CD8-positive, alpha-beta memory T cell (primary cell): ENCODE results near the gene KRTAP4-3. TPM values are rescaled to one million over a fixed set of nuclear protein-coding genes. Genes with fewer than 3 reads are reported as not detected.
"Not testable (repeated sequence)": the region's sequence is repeated elsewhere in the genome, so short reads cannot be mapped to it uniquely, and the experiment has no call there.

Source experiments
- CTCF ChIA-PET: fragments of 350-600 bp; sonication (Branson Sonifier 250); formaldehyde crosslinking; loops from one replicate; lab custom pipeline; 2021; ENCODE audit warnings: antibody characterized with exemption; lab: Charles Lee
- POLR2A ChIA-PET: fragments of 350-600 bp; sonication (Branson Sonifier 250); formaldehyde crosslinking; loops from one replicate; lab custom pipeline; 2021; ENCODE audit warnings: antibody characterized with exemption; lab: Charles Lee
- DNase-seq, 5 donors: peaks; one replicate each; pipeline versions ENCODE4 v3.0.0 to v3.0.0-alpha.2; 2020 to 2022; ENCODE audit warnings: mixed read lengths in 1 of 5
- H3K27ac ChIP-seq: one replicate; pipeline ENCODE4 v1.7.0; 2013; ENCODE audit warnings: low read depth, mild to moderate bottlenecking, low read length, moderate library complexity
- H3K27me3 ChIP-seq: 2 replicates; pipeline ENCODE4 v1.7.0; 2013; ENCODE audit warnings: low read length, mild to moderate bottlenecking; ENCODE audit not compliant: insufficient read depth, poor library complexity, severe bottlenecking
- H3K36me3 ChIP-seq: 2 replicates; pipeline ENCODE4 v1.7.0; 2013; ENCODE audit warnings: mild to moderate bottlenecking, low read length, moderate library complexity; ENCODE audit not compliant: insufficient read depth
- H3K4me1 ChIP-seq: 2 replicates; pipeline ENCODE4 v1.7.0; 2013; ENCODE audit warnings: mild to moderate bottlenecking, low read length, moderate library complexity; ENCODE audit not compliant: insufficient read depth
- H3K4me3 ChIP-seq: 2 replicates; pipeline ENCODE4 v1.7.0; 2013; ENCODE audit warnings: mild to moderate bottlenecking, low read length
- H3K9me3 ChIP-seq: 2 replicates; pipeline ENCODE4 v1.7.0; 2013; ENCODE audit warnings: mild to moderate bottlenecking, low read length
- H3K27ac Mint-ChIP-seq, 8 donors: one replicate each; pipeline ENCODE4 v1.8.0; 2020 to 2021; ENCODE audit warnings: mixed read lengths in 8 of 8, mild to moderate bottlenecking in 6 of 8, inconsistent platforms in 3 of 8, moderate library complexity in 3 of 8
- H3K27me3 Mint-ChIP-seq, 2 donors: one replicate each; pipeline ENCODE4 v1.8.0; 2020 to 2021; ENCODE audit warnings: mixed read lengths in 2 of 2, mild to moderate bottlenecking in 1 of 2, moderate library complexity in 1 of 2
- H3K36me3 Mint-ChIP-seq, 3 donors: one replicate each; pipeline ENCODE4 v1.8.0; 2020 to 2021; ENCODE audit warnings: mixed read lengths in 3 of 3, inconsistent platforms in 1 of 3, mild to moderate bottlenecking in 1 of 3
- H3K4me1 Mint-ChIP-seq, 3 donors: one replicate each; pipeline ENCODE4 v1.8.0; 2020 to 2021; ENCODE audit warnings: mixed read lengths in 3 of 3, inconsistent platforms in 1 of 3, mild to moderate bottlenecking in 1 of 3
- H3K4me3 Mint-ChIP-seq, 7 donors: one replicate each; pipeline ENCODE4 v1.8.0; 2020 to 2021; ENCODE audit warnings: mixed read lengths in 7 of 7, mild to moderate bottlenecking in 6 of 7, moderate library complexity in 4 of 7, inconsistent platforms in 2 of 7
- H3K9me3 Mint-ChIP-seq, 5 donors: one replicate each; pipeline ENCODE4 v1.8.0; 2020 to 2022; ENCODE audit warnings: mixed read lengths in 5 of 5, mild to moderate bottlenecking in 3 of 5, moderate library complexity in 2 of 5, inconsistent platforms in 1 of 5
- polyA plus RNA-seq: library from polyadenylated mRNA; unstranded; fragments of 300-500 nt; fragmentation: Illumina TruSeq; gene quantifications from one replicate; pipeline ENCODE4 v1.2.3, GENCODE V29; 2021
- total RNA-seq, 2 experiments: library from RNA; stranded (reverse); gene quantifications; one replicate each; pipeline ENCODE4 v1.2.3, GENCODE V29; 2021

Gene KRTAP4-3
- total and polyA plus RNA-seq, 3 experiments from 2014 or later = not detected

DNA sequence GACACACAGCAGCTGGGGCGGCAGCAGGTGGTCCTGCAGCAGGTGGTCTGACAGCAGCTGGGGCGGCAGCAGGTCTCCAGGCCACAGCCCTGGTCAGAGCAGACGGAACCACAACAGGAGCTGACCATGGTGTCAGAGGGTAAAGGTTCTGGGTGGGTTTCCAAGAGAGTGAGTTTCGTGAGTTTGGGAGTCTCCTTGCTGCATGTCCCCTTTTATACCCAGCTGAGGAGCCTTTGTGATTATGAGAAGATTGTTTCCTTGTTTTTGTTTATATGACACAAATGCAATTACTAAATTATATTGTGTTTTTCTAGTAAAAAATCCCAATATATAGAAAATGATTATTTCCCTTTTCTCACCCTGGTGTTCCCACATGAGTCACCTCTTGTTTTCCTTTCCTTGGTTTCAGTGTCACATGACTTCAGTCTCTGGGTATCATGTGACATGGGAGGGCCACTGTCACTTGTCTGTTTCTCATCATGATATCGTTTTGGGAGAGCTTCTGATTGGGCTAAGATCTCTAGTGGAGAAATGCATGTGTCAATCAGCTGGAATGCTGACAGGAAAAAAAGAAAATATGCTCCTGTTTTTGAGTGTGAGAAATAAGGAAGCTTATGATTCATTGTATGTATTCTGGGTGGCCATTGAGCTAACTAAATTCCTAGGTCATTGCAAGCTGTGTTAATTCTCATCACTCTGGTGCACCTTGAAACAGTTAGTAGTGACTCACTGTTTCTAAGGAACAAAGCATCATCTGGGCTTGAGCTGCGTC is 27.5 kb downstream of the KRTAP4-3 start, which contains the start of gene KRTAP4-6:
Gene KRTAP4-6 (minus strand): TSS at position 185 of the 772 bp plus-strand sequence. CDS start 57 bp downstream, at position 128.
- Histone ChIP-seq H3K27ac (no peak within 1 kb of the TSS), H3K9me3 (no peaks in the 10 kb centered on the region), H3K36me3 (no peaks in the 10 kb centered on the region), H3K4me1 (no peaks in the 10 kb centered on the region), H3K27me3 (no peaks in the 10 kb centered on the region), H3K4me3 (no peak within 1 kb of the TSS)
- H3K27ac Mint-ChIP-seq = no peak within 1 kb of the TSS
- no peak for DNase-seq
- POLR2A ChIA-PET = no interaction called here
- no peak within 1 kb of the TSS for H3K4me3 Mint-ChIP-seq
- H3K27me3 Mint-ChIP-seq = peaks cover 9 to 31% of the 10 kb centered on the region in 2 donors
- peaks cover 10 to 37% (median 16%) of the 10 kb centered on the region in 5 donors for H3K9me3 Mint-ChIP-seq
- H3K36me3 Mint-ChIP-seq = peaks cover 2 to 31% (median 7%) of the 10 kb centered on the region in 3 donors
- CTCF ChIA-PET = no interaction called here
- H3K4me1 Mint-ChIP-seq = peaks cover 0 to 2% (median 0%) of the 10 kb centered on the region in 3 donors

DNA sequence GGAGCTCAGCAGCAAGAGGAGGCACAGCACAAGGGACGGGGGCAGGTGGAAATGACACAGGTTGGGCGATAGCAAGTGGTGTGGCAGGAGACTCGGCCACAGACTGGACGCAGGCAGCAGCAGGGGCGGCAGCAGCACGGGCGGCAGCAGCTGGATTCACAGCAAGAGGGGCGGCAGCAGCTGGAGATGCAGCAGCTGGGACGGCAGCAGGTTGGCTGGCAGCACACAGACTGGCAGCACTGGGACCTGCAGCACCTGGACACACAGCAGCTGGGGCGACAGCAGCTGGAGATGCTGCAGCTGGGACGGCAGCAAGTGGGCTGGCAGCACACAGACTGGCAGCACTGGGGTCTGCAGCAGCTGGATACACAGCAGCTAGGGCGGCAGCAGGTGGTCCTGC is 28.2 kb downstream of the KRTAP4-3 start:
- H3K27ac Mint-ChIP-seq, H3K4me3 ChIP-seq, DNase-seq, H3K27ac ChIP-seq, H3K4me3 Mint-ChIP-seq, H3K4me1 Mint-ChIP-seq, H3K36me3 ChIP-seq, H3K27me3 ChIP-seq, POLR2A ChIA-PET, CTCF ChIA-PET, H3K4me1 ChIP-seq, H3K9me3 ChIP-seq: not testable (repeated sequence)
- Mint-ChIP-seq H3K36me3 (peaks cover 2 to 31% (median 6%) of the 10 kb centered on the region in 3 donors), H3K9me3 (peaks cover 10 to 34% (median 16%) of the 10 kb centered on the region in 5 donors), H3K27me3 (peaks cover 9 to 31% of the 10 kb centered on the region in 2 donors)

DNA sequence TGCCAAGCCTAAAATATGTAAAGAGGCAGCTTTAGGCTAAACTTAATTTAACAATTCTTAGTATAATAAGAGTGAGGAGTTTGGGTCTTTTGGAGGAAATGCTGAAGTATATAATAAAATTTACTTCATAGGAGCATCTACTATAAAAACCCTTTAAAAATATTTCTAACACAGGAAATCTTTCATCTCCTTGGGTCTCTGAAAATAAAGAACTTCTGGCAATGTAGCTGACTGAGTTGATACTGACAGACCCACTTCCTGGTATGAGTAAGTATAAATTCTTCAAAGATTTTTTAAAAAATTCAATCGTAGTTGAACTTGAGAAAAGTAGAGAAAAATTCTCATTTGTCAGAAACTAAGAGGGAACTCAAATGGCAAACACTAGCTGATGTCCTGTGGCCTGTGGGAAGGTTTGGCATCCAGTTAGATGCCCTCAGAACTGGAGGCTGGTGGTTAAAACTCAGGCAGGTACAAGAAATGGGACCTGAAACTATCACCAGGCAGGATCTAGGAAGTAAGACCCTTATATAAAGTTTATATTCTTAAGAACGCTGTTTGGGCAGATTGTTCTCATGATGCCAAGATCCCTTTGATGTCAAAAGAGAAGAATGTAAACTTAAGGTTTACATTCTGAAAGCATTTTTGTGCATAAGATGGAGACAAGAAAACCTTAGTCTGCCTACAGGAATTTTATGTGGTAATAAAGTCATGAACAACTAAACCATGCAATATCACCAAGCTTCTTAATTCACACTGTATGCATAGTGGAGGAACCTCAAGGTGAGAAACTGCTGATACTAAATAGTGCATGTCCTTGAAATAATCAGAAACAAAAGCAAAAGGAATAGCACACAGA is 33.9 kb downstream of the KRTAP4-3 start:
- ChIA-PET POLR2A (no interaction called here), CTCF (no interaction called here)
- peak in 2 of 5 donors; percentile 25 to 27 for DNase-seq

DNA sequence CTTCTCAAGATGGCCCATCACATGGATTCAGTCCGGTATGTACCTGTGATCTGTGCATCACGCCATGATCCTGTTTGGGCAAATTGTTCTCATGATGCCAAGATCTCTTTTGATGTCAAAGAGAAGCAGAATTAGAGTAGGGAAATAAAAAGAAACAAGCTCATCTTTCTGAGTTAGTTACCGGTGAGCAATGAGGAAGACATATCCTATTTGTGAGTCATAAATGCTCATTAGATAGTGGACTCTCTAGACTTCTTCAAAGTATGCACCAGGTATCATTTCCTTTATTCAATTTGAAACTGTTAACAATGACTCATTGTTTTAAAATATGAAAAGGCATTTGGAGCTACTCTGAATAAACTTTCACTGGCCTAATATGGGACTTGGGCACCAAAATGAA is 36.0 kb downstream of the KRTAP4-3 start:
- peaks cover 15% of the 10 kb centered on the region for H3K4me1 ChIP-seq
- H3K4me1 Mint-ChIP-seq = peaks cover 8 to 48% (median 15%) of the 10 kb centered on the region in 3 donors
- H3K9me3 Mint-ChIP-seq = peaks cover 0 to 2% (median 0%) of the 10 kb centered on the region in 5 donors
- peak overlapping the region in 2 of 8 donors; percentile 18 to 82 for H3K27ac Mint-ChIP-seq
- CTCF ChIA-PET = interaction anchor here (1.3 kb wide), 1 partner anchor 417 kb away, joined by 3 read pairs; no protein-coding TSS in a partner anchor
- no peaks in the 10 kb centered on the region for H3K36me3 ChIP-seq
- H3K36me3 Mint-ChIP-seq = no peaks in the 10 kb centered on the region
- DNase-seq = no peak
- H3K27ac ChIP-seq = no peak overlapping the region
- peaks cover 0 to 3% of the 10 kb centered on the region in 2 donors for H3K27me3 Mint-ChIP-seq
- POLR2A ChIA-PET = no interaction called here
- H3K27me3 ChIP-seq = no peaks in the 10 kb centered on the region
- H3K9me3 ChIP-seq = no peaks in the 10 kb centered on the region
- H3K4me3 Mint-ChIP-seq = no peak overlapping the region
- no peak overlapping the region for H3K4me3 ChIP-seq

More for the DNA sequence above, 33.9 kb downstream of the KRTAP4-3 start:
- peaks cover 0 to 4% (median 2%) of the 10 kb centered on the region in 5 donors for H3K9me3 Mint-ChIP-seq
- Histone ChIP-seq H3K27ac (no peak overlapping the region), H3K36me3 (no peaks in the 10 kb centered on the region), H3K4me1 (peaks cover 15% of the 10 kb centered on the region), H3K4me3 (no peak overlapping the region), H3K9me3 (no peaks in the 10 kb centered on the region), H3K27me3 (no peaks in the 10 kb centered on the region)
- H3K36me3 Mint-ChIP-seq = no peaks in the 10 kb centered on the region
- H3K4me3 Mint-ChIP-seq = peak overlapping the region in 3 of 7 donors; percentile 57 to 79 (median 67)
- peak overlapping the region in 5 of 8 donors; percentile 18 to 89 (median 88) for H3K27ac Mint-ChIP-seq
- H3K4me1 Mint-ChIP-seq = peaks cover 8 to 41% (median 15%) of the 10 kb centered on the region in 3 donors
- peaks cover 9 to 12% of the 10 kb centered on the region in 2 donors for H3K27me3 Mint-ChIP-seq

DNA sequence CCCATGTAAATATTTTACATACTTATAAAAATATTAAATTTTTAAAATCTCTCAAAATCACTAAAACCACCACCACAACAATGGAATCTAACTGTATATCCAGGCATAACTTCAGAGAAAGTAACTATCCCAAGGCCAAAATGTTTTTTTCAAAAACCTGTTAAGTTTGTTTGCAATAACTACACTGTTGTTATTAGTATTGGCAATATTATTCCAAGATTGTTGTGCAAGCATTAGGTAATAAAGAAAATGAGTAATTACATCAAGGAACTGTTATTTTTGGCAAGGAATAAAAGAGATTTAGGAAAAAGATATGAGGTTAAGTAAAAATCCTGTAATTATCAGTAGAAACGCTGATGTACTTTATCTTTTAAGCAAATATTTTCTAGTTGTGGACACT is 40.6 kb downstream of the KRTAP4-3 start:
- no peaks in the 10 kb centered on the region for H3K27me3 ChIP-seq
- Mint-ChIP-seq H3K36me3 (no peaks in the 10 kb centered on the region), H3K4me3 (no peak overlapping the region), H3K27me3 (peaks cover 3 to 16% of the 10 kb centered on the region in 2 donors), H3K4me1 (peaks cover 38 to 68% (median 44%) of the 10 kb centered on the region in 3 donors), H3K27ac (no peak overlapping the region), H3K9me3 (peaks cover 0 to 3% (median 0%) of the 10 kb centered on the region in 5 donors)
- H3K4me1 ChIP-seq = peaks cover 38% of the 10 kb centered on the region
- no peak overlapping the region for H3K27ac ChIP-seq
- ChIA-PET CTCF (interaction anchor here (1.8 kb wide), 1 partner anchor 195 kb away, joined by 4 read pairs; no protein-coding TSS in a partner anchor), POLR2A (no interaction called here)
- H3K4me3 ChIP-seq = no peak overlapping the region
- DNase-seq = no peak
- H3K36me3 ChIP-seq = no peaks in the 10 kb centered on the region
- no peaks in the 10 kb centered on the region for H3K9me3 ChIP-seq

DNA sequence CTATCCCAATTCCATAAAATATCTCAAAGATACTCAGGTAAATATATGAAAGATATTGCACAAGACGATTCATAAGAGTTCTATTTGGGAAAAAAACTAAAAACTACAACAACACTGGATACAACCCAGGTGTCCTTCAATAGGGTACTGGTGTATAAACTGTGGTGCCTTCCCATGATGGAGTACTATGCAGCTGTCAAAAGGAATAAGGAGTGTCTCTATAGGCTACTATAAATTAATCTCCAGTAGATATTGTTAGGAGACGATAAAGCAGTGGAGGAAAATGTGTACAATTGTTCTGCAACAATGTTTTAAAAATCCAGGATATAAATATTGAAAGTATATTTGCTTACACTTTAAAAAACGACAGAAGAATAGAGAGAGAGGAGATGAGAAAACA is 41.6 kb downstream of the KRTAP4-3 start:
- Mint-ChIP-seq H3K36me3 (no peaks in the 10 kb centered on the region), H3K9me3 (peaks cover 0 to 3% (median 0%) of the 10 kb centered on the region in 5 donors), H3K4me3 (peak overlapping the region in 2 of 7 donors; percentile 69 to 73), H3K27ac (peak overlapping the region in 1 of 8 donors; percentile 96), H3K27me3 (peaks cover 3 to 21% of the 10 kb centered on the region in 2 donors), H3K4me1 (peaks cover 38 to 60% (median 44%) of the 10 kb centered on the region in 3 donors)
- Histone ChIP-seq H3K4me1 (peaks cover 38% of the 10 kb centered on the region), H3K9me3 (no peaks in the 10 kb centered on the region), H3K27me3 (no peaks in the 10 kb centered on the region), H3K36me3 (no peaks in the 10 kb centered on the region), H3K4me3 (no peak overlapping the region), H3K27ac (no peak overlapping the region)
- no peak for DNase-seq
- ChIA-PET CTCF (interaction anchor here (0.7 to 1.8 kb wide), 2 partner anchors 196 to 357 kb away, joined by 3 to 4 read pairs; no protein-coding TSS in a partner anchor), POLR2A (interaction anchor here (0.7 kb wide), 2 partner anchors 87 to 182 kb away, joined by 5 read pairs; no protein-coding TSS in a partner anchor)

DNA sequence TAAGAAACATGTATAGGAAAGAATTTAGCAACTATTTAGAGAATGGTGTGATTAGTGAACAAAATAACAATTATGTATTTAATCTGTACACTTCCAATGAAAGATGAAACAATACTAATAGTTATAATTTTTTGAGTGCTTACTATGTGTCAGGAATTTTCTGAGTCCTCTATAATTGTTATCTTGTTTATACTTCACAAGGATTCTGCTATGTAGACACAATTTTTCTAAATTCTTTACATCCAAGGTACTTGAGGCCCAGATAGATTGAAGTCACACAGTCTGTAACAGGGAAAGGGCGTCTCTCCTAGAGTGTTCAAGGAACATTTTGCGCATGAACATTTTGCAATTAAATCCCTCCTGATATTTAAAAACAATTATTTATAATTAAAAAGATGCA is 43.0 kb downstream of the KRTAP4-3 start:
- CTCF ChIA-PET = no interaction called here
- peaks cover 46% of the 10 kb centered on the region for H3K4me1 ChIP-seq
- H3K4me3 Mint-ChIP-seq = peak overlapping the region in 2 of 7 donors; percentile 29 to 66

More for the DNA sequence above, 43.0 kb downstream of the KRTAP4-3 start:
- H3K27ac ChIP-seq = no peak overlapping the region
- POLR2A ChIA-PET = no interaction called here
- Mint-ChIP-seq H3K27ac (peak overlapping the region in 1 of 8 donors; percentile 96), H3K4me1 (peaks cover 40 to 60% (median 48%) of the 10 kb centered on the region in 3 donors), H3K9me3 (peaks cover 0 to 3% (median 0%) of the 10 kb centered on the region in 5 donors), H3K36me3 (no peaks in the 10 kb centered on the region), H3K27me3 (peaks cover 3 to 30% of the 10 kb centered on the region in 2 donors)
- no peak overlapping the region for H3K4me3 ChIP-seq
- no peaks in the 10 kb centered on the region for H3K27me3 ChIP-seq
- H3K9me3 ChIP-seq = no peaks in the 10 kb centered on the region
- no peaks in the 10 kb centered on the region for H3K36me3 ChIP-seq
- no peak for DNase-seq
